ENCODE measurements around the gene ILDR1.
"Not testable (repeated sequence)": the region's sequence is repeated elsewhere in the genome, so short reads cannot be mapped to it uniquely, and the experiment has no call there.

Gene ILDR1

GRCh38 chr3:121943431-121943830 is 78.6 kb downstream of the ILDR1 start:
- DNase-seq (ENCODE audit: low read depth in 2 of 2), result no peak

GRCh38 chr3:121942116-121942786 is 79.8 kb downstream of the ILDR1 start:
- DNase-seq (ENCODE audit: low read depth in 2 of 2), result no peak

- no peak for DNase-seq (ENCODE audit: low read depth in 2 of 2)
These were observed 80.5 kb downstream of the ILDR1 start for GRCh38 chr3:121941592-121941991.

- DNase-seq (ENCODE audit: low read depth in 2 of 2), result not testable (repeated sequence)
These were observed 83.7 kb downstream of the ILDR1 start for GRCh38 chr3:121938141-121938855.
